ENCODE results near the gene CD4.

CD4 gene

DNA sequence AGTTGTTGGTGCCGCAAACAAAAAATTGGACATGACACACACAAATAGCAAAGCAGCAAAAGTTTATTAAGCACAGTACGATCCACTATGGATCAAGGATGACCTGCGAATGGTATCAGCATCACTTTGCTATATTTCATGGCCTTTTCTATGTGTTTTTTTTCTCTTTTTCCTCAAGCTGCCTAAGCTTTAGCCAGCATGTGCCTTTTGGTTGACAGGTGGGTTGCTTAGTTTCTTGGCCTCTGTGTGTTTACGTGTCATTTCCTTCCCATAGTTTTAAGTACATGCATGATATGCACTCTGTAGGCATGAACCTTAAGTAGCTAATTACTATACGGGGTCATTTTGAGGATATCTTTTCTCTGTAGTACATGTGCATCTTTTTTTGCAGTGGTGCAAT lies 9.8 kb downstream of the CD4 start:
- no peak for DNase-seq (ENCODE audit: low read depth, low spot score)

DNA sequence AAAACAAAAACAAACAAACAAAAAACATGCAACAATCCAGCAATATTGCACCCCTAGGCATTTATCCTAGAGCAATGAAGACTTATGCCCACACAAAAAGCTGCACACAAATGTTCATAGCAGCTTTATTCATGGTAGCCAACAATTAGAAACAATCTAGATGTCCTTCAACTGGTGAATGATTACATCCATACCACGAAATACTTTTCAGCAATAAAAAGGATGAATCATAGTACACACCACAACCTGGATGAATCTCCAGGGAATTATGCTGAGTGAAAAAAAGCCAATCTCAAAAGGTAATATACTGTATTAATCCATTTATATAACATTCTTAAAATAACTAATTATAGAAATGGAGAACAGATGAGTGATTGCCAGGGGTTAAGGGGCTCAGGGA lies 17.8 kb downstream of the CD4 start:
- DNase-seq (ENCODE audit: low read depth, low spot score), result no peak
- H3K27ac ChIP-seq, result no peak overlapping the region

More for the DNA sequence above, 9.8 kb downstream of the CD4 start:
- H3K27ac ChIP-seq, result no peak overlapping the region

DNA sequence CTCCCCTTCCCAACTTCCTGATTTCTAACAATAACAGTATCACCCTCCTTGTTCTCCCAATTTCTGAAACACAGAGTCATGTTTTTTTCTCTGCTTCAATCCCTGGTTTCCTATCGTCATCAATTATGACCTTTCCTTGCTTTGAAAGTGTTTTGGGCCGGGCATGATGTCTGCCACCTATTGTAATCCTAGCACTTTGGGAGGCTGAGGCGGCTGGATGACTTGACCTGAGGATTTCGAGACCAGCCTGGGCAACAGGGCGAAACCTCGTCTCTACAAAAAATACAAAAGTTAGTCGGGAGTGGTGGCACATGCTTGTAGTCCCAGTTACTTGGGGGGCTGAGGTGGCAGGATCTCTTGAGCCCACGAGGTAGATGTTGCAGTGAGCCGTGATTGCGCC lies 19.7 kb downstream of the CD4 start:
- DNase-seq (ENCODE audit: low read depth, low spot score), result no peak

DNA sequence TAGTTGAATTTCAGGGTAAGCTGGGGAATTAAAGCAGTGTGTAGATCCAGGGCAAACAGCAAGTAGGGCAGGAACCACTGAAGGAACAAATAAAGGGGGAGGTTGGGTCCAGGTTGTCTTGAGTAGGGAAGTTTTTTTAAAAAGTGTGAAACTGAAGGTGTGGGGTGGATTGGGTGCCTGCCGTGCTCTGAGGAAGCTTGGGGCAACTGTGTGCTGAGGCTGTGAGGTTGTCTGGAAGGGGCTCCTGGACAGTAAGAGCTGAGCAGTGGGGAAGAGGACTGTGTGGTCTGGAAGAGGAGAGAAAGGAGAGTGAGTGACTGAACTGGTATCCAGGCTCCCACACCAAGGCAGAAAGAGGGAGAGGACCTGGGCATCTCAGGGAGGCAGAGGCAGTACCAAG lies 21.4 kb downstream of the CD4 start:
- no peak overlapping the region for H3K27ac ChIP-seq
- no peak for DNase-seq (ENCODE audit: low read depth, low spot score)

More for the DNA sequence above, 19.7 kb downstream of the CD4 start:
- no peak overlapping the region for H3K27ac ChIP-seq

DNA sequence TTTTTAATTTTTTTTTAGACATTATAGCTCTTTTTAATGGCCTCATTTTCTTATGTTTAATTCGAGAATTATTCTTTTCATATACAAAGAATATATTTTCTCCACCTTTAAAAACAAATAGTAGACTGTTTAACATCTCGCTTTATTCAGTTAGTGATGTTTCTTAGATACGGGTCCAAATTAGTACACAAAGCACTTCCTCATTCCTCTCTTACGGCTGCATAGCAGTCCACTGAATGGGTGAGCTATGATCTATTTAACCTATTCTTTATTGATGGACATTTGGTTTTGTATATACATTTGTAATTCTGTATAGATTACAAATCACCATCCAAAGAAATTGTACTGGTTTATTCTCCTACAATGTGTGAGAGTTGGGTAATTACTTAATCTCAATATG lies 24.0 kb downstream of the CD4 start:
- DNase-seq (ENCODE audit: low read depth, low spot score), result no peak
- no peak overlapping the region for H3K27ac ChIP-seq

DNA sequence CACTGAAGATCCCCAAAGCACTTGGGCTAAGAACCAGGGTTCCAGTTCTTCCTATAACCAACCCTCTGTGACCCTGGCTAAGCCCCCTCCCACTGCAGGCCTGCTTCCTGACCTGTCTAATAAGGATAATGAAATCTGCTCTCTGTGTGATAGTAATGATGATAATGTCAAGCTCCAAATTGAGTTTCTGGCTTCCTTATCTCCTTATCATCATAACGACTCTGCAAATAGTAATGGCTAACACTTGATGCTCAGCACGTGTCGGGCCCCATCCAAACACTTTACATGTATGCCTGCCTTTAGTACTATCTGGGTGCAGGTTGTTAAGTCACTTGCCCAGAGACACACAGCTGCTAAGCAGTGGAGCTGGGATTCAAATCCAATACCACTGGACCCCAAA lies 27.3 kb downstream of the CD4 start:
- no peak overlapping the region for H3K27ac ChIP-seq
- DNase-seq (ENCODE audit: low read depth, low spot score), result no peak

DNA sequence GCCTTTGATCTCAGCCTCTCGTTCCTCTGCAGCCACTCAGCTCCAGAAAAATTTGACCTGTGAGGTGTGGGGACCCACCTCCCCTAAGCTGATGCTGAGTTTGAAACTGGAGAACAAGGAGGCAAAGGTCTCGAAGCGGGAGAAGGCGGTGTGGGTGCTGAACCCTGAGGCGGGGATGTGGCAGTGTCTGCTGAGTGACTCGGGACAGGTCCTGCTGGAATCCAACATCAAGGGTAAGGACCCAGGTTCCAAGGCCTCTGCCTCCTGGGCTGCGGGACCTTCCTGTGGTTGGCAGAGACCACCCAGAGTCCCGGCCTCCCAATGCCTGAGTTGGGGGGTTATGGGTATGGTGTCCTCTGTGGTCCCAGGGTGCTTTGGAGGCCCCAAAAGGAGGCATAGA lies 27.8 kb downstream of the CD4 start:
- DNase-seq (ENCODE audit: low read depth, low spot score), result no peak

DNA sequence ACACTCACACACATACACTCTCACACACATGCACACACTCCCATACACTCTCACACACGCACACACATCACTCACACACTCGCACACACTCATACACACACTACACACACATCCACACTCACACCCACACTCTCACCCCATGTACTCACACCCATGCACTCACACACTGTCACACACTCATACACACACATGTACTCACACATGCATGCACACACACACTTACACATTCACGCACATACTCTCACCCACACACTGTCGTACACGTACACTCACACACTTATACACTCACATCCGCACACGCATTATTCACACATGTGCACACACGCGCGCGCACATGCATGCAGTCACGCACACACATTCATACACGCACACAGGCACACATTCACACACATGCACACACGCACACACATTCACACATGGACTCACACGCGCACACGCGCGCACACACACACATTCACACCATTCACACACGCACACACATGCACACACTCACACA lies 28.4 kb downstream of the CD4 start:
- no peak for DNase-seq (ENCODE audit: low read depth, low spot score)
- no peak overlapping the region for H3K27ac ChIP-seq

More for the DNA sequence above, 27.8 kb downstream of the CD4 start:
- H3K27ac ChIP-seq, result no peak overlapping the region

DNA sequence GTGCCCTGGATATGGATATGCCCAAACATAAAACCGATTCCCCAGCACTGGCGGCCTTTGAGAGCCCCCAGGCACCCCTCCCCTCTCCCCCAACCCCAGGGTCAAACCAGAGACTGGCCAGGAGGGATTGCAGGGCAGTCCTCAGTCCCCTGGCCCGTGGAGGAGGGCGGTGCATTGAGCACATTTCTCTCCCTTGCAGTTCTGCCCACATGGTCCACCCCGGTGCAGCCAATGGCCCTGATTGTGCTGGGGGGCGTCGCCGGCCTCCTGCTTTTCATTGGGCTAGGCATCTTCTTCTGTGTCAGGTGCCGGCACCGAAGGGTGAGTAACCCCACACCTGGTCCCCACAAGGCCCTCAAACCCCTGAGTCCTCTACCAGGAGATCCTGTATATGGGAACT lies 28.9 kb downstream of the CD4 start:
- DNase-seq (ENCODE audit: low read depth, low spot score), result no peak
- no peak overlapping the region for H3K27ac ChIP-seq

DNA sequence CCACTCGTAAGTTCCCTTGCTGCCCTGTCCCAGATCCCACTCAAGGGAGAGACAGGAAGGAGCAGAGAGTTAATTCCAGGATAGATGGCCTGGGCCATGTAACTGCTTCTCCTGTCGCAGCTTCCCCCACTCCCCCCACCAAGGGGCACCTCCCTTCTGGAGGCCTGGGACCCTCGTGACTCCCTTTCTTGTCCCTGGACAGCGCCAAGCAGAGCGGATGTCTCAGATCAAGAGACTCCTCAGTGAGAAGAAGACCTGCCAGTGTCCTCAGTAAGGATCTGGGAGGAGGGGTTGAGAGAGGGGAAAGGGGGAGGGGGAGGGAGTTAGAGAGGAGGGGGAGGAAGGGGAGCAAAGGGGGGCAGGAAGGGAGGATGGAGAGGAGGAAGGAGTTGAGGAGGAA lies 29.3 kb downstream of the CD4 start:
- DNase-seq (ENCODE audit: low read depth, low spot score), result no peak
- H3K27ac ChIP-seq, result no peak overlapping the region

DNA sequence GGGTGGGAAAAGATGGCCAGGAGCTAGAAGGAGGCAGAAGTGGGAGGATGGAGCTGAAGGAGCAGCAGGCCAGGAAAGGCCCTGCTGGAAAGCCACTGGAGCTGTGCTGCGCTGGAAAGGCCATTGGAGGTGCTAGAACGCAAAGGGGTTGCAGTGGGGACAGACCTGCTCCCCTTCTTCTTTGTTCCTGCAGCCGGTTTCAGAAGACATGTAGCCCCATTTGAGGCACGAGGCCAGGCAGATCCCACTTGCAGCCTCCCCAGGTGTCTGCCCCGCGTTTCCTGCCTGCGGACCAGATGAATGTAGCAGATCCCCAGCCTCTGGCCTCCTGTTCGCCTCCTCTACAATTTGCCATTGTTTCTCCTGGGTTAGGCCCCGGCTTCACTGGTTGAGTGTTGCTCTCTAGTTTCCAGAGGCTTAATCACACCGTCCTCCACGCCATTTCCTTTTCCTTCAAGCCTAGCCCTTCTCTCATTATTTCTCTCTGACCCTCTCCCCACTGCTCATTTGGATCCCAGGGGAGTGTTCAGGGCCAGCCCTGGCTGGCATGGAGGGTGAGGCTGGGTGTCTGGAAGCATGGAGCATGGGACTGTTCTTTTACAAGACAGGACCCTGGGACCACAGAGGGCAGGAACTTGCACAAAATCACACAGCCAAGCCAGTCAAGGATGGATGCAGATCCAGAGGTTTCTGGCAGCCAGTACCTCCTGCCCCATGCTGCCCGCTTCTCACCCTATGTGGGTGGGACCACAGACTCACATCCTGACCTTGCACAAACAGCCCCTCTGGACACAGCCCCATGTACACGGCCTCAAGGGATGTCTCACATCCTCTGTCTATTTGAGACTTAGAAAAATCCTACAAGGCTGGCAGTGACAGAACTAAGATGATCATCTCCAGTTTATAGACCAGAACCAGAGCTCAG lies 30.0 kb downstream of the CD4 start:
- no peak overlapping the region for H3K27ac ChIP-seq
- no peak for DNase-seq (ENCODE audit: low read depth, low spot score)

DNA sequence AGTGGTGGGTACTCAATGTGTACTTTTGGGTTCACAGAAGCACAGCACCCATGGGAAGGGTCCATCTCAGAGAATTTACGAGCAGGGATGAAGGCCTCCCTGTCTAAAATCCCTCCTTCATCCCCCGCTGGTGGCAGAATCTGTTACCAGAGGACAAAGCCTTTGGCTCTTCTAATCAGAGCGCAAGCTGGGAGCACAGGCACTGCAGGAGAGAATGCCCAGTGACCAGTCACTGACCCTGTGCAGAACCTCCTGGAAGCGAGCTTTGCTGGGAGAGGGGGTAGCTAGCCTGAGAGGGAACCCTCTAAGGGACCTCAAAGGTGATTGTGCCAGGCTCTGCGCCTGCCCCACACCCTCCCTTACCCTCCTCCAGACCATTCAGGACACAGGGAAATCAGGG lies 30.8 kb downstream of the CD4 start:
- DNase-seq (ENCODE audit: low read depth, low spot score), result no peak
- H3K27ac ChIP-seq, result no peak overlapping the region

DNA sequence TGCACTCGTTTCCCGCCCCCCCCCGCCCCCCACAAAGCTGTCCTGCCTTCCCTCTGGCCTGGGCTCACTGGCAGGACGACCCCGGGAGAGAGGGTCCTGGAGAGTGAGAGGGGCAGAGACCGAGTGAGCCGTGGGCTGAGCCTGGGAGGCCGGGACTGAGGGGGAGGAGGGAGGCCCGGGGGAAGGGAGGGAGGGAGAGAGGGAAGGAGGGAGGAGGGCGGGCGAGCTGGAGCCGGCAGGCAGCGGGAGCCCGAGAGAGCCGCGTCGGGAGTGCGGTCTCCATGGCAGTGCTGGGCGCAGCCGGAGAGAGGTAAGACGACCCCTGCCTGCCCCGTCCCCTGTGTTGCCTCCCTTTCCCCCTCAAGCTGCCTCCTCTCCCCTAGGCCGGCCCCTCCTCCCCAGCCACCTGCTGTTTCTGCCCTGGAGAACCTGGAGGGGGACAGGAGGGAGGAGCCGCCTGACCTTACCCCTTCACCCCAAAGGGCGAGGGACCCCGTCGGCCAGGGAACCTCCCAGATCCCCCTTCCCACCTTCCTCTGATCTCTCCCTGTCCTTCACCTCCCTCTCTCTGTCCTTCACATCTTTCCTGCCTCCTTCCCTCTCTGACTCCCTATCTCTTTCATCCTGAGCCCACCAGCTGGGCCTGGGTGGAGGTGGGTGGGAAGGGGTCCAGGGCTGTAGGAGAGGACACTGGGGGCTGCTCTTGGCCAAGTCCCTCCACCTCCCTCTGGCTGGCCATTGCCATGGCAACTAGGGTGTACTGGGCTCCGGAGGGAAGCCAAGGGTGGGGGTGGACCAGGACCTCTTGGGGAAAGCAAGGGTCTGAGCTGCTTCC lies 32.5 kb downstream of the CD4 start, which contains the start of gene GPR162:
Gene GPR162, plus strand, starts transcription at position 231 of the 835 bp plus-strand sequence. CDS start 2,078 bp downstream, outside the sequence.
- no peak within 1 kb of the TSS for H3K27ac ChIP-seq
- DNase-seq (ENCODE audit: low read depth, low spot score), result no peak

DNA sequence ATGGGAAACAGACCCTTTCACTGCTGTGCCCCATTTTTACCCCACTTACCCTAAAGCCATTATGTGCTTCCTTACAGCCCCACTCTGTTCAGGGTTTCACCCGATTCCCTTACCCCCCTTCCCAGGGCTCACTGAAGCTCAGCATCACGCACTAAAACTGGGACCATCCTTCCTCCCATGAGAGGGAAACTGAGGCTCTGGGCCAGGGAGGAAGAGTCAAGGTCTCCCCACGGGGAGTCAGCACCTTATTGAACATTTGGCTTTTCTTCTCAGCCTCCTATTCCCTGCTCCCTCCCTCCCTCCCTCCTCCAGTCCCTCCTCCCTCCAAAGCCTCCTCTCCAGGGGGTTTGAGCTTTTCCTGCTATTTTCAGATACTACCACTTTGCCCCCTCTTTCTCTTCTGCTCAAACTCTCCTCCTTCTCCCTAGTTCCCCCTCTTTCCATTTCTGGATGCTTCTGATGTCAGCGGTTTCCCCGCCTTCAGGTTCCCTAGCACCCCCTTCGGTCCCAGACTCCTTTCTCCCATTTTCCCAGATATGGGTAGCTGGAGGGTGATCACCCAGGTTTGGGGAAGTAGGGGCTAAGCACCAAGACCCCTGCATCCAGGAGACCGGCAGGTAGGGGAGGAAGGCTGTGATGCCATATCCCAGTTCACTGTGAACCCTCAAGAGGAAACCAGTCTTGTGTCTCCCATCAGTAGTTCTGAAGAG lies 33.3 kb downstream of the CD4 start:
- no peak overlapping the region for H3K27ac ChIP-seq
- DNase-seq (ENCODE audit: low read depth, low spot score), result no peak

DNA sequence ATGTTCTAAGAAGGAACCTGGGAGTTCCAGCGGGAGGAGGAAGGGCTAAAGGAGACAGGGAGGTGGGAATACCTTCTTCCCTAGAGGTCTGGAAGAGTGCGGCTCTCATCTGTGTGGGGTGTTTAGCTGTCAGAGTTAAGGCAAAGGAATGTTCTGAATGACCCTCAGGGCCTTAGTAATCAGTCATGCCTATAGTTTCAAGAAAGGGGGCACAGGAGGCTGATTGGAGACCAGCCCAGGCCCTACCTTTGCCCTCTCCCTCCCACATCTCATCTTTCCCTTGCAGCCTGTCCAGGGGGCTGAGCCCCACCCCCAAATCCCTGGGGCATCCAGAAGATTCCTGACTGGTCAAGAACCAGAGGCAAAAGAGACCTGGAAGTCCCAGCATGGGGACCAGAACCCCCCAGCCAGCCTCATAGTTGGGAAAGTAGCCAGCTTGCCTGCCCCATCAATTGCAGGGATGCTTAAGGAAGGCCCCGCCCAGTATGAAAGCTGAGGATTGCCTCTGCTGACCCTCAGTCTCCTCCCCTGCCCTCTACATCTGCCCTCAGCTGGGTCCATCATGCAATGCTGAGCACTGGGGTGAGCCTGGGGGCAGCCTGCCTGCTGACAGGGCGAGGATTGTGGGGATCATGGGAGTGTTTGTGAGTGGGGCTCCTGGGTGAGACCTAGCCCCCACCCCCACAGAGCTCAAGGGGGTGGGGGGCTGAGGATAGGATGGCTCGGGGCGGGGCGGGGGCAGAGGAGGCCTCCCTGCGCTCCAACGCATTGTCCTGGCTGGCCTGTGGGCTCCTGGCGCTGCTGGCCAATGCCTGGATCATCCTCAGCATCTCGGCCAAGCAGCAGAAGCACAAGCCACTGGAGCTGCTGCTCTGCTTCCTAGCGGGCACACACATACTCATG lies 34.1 kb downstream of the CD4 start:
- no peak overlapping the region for H3K27ac ChIP-seq
- DNase-seq (ENCODE audit: low read depth, low spot score), result no peak

DNA sequence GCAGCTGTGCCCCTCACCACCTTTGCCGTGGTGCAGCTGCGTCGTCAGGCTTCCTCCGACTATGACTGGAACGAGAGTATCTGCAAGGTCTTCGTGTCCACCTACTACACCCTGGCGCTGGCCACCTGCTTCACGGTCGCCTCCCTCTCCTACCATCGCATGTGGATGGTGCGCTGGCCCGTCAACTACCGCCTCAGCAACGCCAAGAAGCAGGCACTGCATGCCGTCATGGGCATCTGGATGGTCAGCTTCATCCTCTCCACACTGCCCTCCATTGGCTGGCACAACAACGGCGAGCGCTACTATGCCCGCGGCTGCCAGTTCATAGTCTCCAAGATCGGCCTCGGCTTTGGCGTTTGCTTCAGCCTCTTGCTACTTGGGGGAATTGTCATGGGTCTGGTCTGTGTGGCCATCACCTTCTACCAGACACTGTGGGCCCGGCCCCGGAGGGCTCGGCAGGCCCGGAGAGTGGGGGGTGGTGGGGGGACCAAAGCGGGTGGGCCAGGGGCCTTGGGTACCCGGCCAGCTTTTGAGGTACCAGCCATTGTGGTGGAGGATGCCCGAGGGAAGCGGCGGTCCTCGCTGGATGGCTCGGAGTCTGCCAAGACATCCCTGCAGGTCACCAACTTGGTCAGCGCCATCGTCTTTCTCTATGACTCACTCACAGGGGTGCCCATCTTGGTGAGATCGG lies 34.9 kb downstream of the CD4 start:
- DNase-seq (ENCODE audit: low read depth, low spot score), result no peak
- no peak overlapping the region for H3K27ac ChIP-seq

DNA sequence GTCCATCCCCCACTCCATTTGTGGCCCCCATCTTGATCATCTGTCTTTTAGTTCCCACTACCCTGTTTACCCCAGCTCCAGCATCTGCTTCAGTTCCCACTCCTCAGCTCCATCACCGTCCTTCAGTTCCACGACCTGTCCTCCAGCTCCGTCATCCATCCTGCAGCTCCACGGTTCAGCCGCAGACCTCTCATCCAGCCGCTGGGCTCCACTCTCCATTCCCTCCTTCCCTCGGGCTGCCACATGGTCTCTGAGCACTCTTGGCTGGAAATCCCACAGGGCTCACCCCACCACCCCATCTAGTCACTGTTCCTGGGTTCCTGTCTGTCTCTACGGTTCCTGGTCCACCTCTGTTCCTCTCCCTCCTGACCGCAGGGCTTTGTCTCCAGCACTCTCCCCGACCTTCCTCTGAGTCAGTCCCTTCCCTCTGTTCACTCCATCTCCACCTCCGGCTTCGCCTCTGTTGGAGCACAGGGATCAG lies 35.6 kb downstream of the CD4 start:
- H3K27ac ChIP-seq, result no peak overlapping the region
- no peak for DNase-seq (ENCODE audit: low read depth, low spot score)

DNA sequence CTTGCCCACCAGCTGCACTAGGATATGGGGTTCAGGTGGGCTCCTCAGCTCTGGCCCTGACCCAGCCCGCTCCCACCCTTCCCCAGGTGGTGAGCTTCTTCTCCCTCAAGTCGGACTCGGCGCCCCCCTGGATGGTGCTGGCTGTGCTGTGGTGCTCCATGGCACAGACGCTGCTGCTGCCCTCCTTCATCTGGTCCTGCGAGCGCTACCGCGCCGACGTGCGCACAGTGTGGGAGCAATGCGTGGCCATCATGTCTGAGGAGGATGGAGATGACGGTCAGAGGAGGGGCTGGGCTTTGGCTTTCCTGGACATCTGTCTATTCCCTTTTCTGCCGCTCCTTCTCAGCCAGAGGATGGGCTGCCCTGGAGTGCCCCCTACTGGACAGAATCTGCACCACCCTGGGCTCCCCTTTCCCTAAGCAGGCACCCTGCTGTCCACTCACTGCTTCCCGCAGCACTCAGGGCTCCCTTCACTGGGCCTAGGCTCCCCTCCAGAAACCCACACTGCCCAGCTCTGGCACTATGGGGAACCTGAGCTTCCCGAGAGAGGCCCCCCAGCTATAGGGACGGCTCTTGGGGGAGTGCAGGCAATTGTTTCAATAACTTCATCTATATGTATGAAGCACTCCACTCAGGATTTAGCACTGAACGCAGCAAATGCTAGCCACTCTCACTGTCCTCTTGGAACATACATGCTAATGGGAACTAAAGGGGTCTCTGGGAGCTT lies 36.2 kb downstream of the CD4 start:
- H3K27ac ChIP-seq, result no peak overlapping the region
- peak; percentile 20 for DNase-seq (ENCODE audit: low read depth, low spot score)
